ENCODE results near the gene RPS15.
"Not testable (repeated sequence)": the region's sequence is repeated elsewhere in the genome, so short reads cannot be mapped to it uniquely, and the experiment has no call there.

RPS15 gene

GRCh38 chr19:1471010-1471514 is 32.9 kb downstream of the RPS15 start:
- DNase-seq = no peak

GRCh38 chr19:1471515-1472160 is 33.4 kb downstream of the RPS15 start:
- no peak for DNase-seq

- DNase-seq = no peak
Observed at GRCh38 chr19:1472231-1473084, 34.3 kb downstream of the RPS15 start.

- DNase-seq = no peak
Observed at GRCh38 chr19:1473085-1473851, 35.1 kb downstream of the RPS15 start.

- DNase-seq = no peak
Observed at GRCh38 chr19:1474011-1474764, 36.0 kb downstream of the RPS15 start.

GRCh38 chr19:1474765-1475351 is 36.7 kb downstream of the RPS15 start:
- no peak for DNase-seq

GRCh38 chr19:1475751-1476437 is 37.7 kb downstream of the RPS15 start:
- no peak for DNase-seq

- DNase-seq = not testable (repeated sequence)
Observed at GRCh38 chr19:1477056-1477455, 38.9 kb downstream of the RPS15 start.

- DNase-seq = peak; percentile 89
Observed at GRCh38 chr19:1478934-1479707, 40.9 kb downstream of the RPS15 start, which contains the start of gene C19orf25. Gene C19orf25, minus strand, starts transcription at chr19:1479215. Its CDS starts 312 bp downstream, at chr19:1478903.

- DNase-seq = no peak
Observed at GRCh38 chr19:1481224-1481892, 43.2 kb downstream of the RPS15 start.

- DNase-seq = no peak
Observed at GRCh38 chr19:1481893-1482360, 43.7 kb downstream of the RPS15 start.

GRCh38 chr19:1482361-1483130 is 44.4 kb downstream of the RPS15 start:
- no peak for DNase-seq

GRCh38 chr19:1483131-1483978 is 45.2 kb downstream of the RPS15 start:
- DNase-seq = no peak

GRCh38 chr19:1483979-1484428 is 45.8 kb downstream of the RPS15 start:
- DNase-seq = no peak

GRCh38 chr19:1486720-1487575 is 48.8 kb downstream of the RPS15 start:
- no peak for DNase-seq

GRCh38 chr19:1487576-1488281 is 49.5 kb downstream of the RPS15 start:
- DNase-seq = no peak

GRCh38 chr19:1488282-1488601 is 50.0 kb downstream of the RPS15 start:
- no peak for DNase-seq

All from NCI-H2029 (cell line).